ENCODE results near the gene ZNF787. TPM values are rescaled to one million over a fixed set of nuclear protein-coding genes. Genes with fewer than 3 reads are reported as not detected.
A peak's percentile ranks its signal among the peaks of the same experiment; 100 is the strongest.

Gene ZNF787
- total and polyA plus RNA-seq, 2 of the 13 experiments (the other 11 are each of a cell fraction or from before 2014, with no cell fraction given), result 15.1 to 42.8 TPM

GRCh38 chr19:56136362-56136761 lies 15.3 kb upstream of the ZNF787 start (continued):
- TF ChIP-seq THAP11 (CRISPR knock-in tag; IDR thresholded peaks at IDR 0.05) (0 out of 2 replicates have a peak, but pooled peaks have one; percentile 24), KMT2B (CRISPR knock-in tag; IDR thresholded peaks at IDR 0.05) (no peak), ZBTB20 (CRISPR knock-in tag; IDR thresholded peaks at IDR 0.05; ENCODE audit: borderline replicate concordance, low read depth) (no peak), MED1 (CRISPR knock-in tag; IDR thresholded peaks at IDR 0.05) (no peak), RERE (CRISPR knock-in tag; IDR thresholded peaks at IDR 0.05; ENCODE audit: low read depth) (no peak), ZNF761 (CRISPR knock-in tag; conservative IDR thresholded peaks at IDR 0.05) (no peak), CEBPG (CRISPR knock-in tag; IDR thresholded peaks at IDR 0.05) (0 out of 2 replicates have a peak, but pooled peaks have one; percentile 10), SAP130 (CRISPR knock-in tag; IDR thresholded peaks at IDR 0.05; ENCODE audit: low read depth) (no peak), KLF6 (CRISPR knock-in tag; IDR thresholded peaks at IDR 0.05) (no peak), ZNF766 (CRISPR knock-in tag; IDR thresholded peaks at IDR 0.05; ENCODE audit: borderline replicate concordance) (no peak), RFXANK (CRISPR knock-in tag; IDR thresholded peaks at IDR 0.05) (no peak), RARA (CRISPR knock-in tag; IDR thresholded peaks at IDR 0.05) (no peak), ZFP90 (CRISPR knock-in tag; IDR thresholded peaks at IDR 0.05; ENCODE audit: borderline replicate concordance) (no peak), TFAP4 (IDR thresholded peaks at IDR 0.05; ENCODE audit: borderline replicate concordance, low read depth) (no peak), ATF1 (CRISPR knock-in tag; IDR thresholded peaks at IDR 0.05) (no peak), KDM2A (CRISPR knock-in tag; IDR thresholded peaks at IDR 0.05; ENCODE audit: borderline replicate concordance, low read depth) (no peak), POLR2G (IDR thresholded peaks at IDR 0.05; ENCODE audit: low read depth, low read length) (no peak), GPN1 (CRISPR knock-in tag; IDR thresholded peaks at IDR 0.05; ENCODE audit: borderline replicate concordance) (no peak), CTCF (CRISPR knock-in tag; IDR thresholded peaks at IDR 0.05) (peak; percentile 14; the same call in 1 of the 2 replicates), FOXA3 (CRISPR knock-in tag; IDR thresholded peaks at IDR 0.05) (0 out of 2 replicates have a peak, but pooled peaks have one; percentile 8), RELA (CRISPR knock-in tag; IDR thresholded peaks at IDR 0.05) (no peak), MYC (CRISPR knock-in tag; IDR thresholded peaks at IDR 0.05; ENCODE audit: borderline replicate concordance) (no peak)

Data from HepG2 (cell line).